GM19467 (cell line): ENCODE results near the gene DLG2.
A peak's percentile ranks its signal among the peaks of the same experiment; 100 is the strongest.

Experiments
- ATAC-seq: cut with Tn5 transposase; IDR thresholded peaks from one replicate; pipeline ENCODE4 v1.9.1; 2021; ENCODE audit warnings: mild to moderate bottlenecking, moderate library complexity; ENCODE audit not compliant: unreplicated experiment

DLG2 gene

GRCh38 chr11:83990160-83990733 is 1636.9 kb downstream of the DLG2 start:
- no peak for ATAC-seq

DNA sequence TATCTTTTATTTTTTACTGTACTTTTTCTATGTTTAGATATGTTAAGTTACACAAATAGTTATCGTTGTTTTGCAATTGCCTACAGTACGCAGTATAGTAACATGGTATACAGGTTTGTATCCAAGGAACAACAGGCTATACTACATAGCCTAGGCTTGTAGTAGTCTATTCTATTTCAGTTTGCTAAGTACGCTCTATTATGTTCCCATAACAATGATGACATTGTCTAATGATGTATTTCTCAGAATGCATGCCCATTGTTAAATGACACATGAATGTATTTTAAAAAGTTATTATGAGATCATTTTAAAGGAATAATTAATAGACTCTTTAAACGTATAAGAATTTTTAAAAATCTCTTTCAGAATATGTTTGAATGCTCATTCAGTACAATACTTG is 1644.3 kb downstream of the DLG2 start:
- no peak for ATAC-seq

- no peak for ATAC-seq
Observed at GRCh38 chr11:83979593-83979992, 1647.6 kb downstream of the DLG2 start.

DNA sequence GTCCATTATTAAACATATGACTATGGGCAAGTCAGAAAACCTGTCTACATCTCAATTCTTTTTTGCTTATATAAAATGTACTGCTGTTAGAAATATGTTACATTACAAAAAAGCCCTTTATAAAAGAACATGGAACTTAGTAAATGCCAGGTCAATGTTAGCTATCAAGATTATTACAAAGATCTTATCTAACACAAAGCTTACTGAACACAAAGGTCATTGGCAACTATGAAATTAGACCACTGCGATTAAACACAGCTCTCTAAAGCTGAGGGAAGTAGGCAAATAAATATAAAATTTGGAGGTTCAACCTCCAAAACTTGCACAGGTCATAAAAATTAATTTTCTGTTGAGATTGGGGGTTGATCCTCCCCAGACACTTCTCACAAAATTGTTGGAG is 1648.2 kb downstream of the DLG2 start:
- no peak for ATAC-seq

GRCh38 chr11:83976086-83976485 is 1651.1 kb downstream of the DLG2 start:
- ATAC-seq, result no peak

DNA sequence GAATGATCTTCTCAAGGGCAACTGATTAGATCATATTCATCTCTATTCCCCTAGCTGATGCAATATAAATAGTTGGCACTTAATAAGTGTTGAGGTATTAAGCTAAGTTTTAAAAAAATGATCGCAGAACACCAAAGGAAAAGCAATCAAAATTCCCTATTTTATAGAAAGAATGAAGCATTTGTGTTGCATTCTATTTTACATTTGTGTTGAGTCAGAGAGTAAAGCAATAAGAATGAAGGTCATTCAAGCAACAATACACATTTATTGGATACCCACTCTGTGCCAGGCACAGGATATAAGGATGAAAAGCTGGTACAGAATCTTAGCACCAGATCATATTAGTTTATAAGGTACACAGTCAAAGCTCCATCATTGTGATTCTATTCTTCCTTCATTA is 1654.6 kb downstream of the DLG2 start:
- no peak for ATAC-seq

DNA sequence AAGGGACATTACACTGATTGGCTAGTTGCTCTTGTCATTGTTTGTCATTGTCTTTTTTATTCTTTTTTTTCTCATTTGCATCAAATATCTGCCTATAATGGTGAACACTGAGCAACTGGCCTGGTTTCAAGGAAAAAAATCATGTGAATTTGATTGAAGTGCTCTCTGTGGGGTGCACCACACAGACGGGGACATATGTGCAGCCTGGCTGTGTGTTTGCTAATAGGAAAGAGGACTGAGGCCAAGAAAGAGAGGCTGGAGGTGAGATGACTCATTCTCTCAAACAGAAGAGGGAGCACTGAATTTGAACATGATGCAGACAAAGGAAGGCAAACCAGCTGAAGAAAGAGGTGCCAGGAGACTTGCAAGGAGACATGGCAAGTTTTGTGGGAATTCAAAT is 1656.1 kb downstream of the DLG2 start:
- no peak for ATAC-seq

GRCh38 chr11:83970061-83970671 is 1657.0 kb downstream of the DLG2 start:
- ATAC-seq, result peak; percentile 61

DNA sequence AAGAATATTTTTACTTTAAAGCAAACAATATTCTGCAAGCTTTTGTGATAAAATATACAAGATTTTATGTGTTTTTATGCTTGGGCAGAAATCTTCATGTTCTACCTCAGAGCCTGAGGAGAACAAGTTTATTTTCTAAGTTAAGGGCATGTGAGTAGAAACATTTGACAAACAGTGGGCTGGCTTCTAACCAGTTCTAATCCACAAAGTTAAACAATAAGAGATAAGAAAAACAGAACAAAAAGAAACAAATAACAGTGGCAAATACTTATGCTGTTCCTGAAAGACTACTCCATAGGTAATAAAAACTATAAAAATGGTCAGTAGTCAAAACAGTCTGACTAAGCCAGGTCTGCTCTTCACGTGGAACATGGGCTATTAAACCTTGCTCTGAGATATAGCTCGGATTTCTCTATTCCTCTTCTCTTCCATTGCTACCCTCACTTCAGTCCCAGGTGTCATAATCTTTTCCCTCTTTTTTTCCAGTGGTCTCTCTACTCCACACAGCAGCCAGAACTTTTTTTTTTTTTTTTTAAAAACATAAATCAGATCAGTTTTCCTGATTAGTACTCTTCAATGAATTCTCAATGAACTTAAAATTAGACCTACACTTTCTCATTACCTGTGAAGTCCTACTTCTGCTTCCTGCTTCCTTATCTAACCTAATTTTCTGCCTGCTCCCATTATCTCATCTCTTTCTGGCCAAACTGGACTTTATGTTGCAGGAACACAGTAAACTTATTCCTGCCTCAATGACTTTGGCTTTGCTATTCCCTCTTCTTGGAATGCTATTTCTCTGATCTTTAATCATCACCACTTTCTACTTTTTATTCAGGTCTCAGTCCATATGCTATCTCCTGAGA is 1669.9 kb downstream of the DLG2 start:
- no peak for ATAC-seq

DNA sequence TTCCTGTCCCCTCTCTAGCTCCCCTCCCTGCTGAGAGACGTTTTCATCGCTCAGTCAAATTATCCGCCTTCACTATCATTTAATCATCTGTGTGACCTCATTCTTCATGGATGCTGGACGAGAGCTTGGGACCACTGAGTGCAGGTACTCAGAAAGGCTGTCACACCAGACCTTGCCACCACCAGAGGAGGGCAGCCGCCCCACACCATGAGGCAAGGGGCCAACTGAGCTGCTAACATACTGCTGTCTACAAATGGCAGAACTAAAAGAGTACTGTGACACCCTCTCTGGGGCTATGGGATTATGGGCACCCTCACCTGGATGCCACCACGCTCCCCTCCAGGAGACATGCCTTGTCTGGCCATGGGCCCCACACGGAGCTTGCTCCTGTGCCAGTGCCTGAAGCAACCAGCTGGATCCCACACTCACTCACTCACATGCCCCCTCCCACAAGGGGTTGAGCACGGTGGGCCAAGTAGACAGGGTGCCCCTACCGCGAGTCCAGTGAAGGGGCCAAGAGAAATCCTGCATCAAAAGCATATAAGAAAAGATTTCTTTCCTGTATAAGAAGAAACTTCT is 1670.9 kb downstream of the DLG2 start:
- ATAC-seq, result no peak

- ATAC-seq, result no peak
Observed at GRCh38 chr11:83954780-83955179, 1672.4 kb downstream of the DLG2 start.

DNA sequence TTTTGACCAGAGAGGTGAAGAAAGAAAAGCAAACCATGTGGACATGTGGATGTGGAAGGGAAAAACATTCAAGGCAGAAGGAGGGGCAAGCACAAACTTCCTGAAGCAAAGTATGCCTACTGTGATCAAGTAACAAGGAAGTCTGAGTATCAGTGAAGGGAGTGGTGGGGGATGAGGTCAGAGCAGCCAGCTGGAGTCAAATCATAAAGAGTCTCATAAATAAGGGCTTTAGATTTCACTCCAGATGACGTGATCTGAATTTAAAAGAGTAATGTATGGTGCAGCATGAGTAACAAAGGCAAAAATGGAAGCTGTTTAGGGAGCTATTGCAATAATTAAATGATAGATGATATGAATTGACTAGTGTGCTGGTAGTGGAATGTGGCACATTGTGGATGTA is 1675.6 kb downstream of the DLG2 start:
- no peak for ATAC-seq

GRCh38 chr11:83948200-83948599 is 1678.9 kb downstream of the DLG2 start:
- no peak for ATAC-seq

DNA sequence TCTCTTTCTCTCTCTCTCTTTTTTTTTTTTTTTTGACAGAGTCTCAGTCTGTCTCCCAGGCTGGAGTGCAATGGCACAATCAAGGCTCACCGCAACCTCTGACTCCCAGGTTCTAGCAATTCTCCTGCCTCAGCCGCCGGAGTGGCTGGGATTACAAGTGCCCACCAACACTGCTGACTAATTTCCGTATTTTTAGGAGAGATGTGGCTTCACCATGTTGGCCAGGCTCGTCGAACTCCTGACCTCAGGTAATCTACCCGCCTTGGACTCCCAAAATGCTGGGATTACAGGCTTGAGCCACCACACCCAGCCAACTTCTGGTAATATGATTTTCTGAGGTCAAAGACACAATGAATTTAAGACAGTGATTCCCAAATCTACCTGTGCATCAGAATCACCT is 1681.2 kb downstream of the DLG2 start:
- ATAC-seq, result no peak

GRCh38 chr11:83941050-83941449 is 1686.1 kb downstream of the DLG2 start:
- ATAC-seq, result no peak

GRCh38 chr11:83938148-83938547 is 1689.0 kb downstream of the DLG2 start:
- ATAC-seq, result no peak

DNA sequence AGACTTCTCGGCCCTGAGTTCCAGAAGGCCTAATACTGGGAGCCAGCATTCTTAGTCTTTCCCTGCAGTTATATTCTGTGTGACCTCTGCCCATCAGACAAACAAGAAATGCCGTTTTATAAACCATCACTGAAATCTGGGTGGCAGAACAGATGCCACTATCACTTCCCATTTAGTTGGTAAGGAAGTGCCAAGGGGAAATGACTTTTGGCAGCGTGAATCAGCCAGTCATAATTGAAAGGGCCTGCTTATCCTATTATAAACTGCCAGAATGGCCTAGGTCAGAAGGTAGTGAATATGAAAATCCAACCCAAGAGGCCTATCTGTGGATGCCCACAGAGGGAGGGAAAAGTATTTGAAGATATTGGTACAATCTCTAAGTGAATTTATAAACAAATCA is 1694.1 kb downstream of the DLG2 start:
- no peak for ATAC-seq

DNA sequence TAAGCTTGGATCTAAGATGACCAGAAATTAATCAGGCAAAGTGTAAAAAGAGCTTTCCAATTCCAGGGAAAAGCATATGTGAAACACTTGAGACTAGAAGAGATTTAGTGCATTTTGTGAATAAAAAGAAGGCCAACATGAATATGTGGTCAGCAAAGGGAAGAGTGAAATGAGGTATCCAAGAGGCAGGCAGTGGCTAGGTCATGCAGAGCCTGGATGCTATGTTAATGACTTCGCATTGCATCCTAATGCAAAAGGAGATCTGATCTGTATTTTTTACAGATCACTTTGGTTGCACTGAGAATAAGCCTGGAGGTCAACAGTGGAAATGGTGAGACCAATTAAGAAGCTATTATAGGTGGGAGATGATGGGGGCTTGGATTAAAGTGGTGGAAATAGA is 1699.7 kb downstream of the DLG2 start:
- no peak for ATAC-seq

DNA sequence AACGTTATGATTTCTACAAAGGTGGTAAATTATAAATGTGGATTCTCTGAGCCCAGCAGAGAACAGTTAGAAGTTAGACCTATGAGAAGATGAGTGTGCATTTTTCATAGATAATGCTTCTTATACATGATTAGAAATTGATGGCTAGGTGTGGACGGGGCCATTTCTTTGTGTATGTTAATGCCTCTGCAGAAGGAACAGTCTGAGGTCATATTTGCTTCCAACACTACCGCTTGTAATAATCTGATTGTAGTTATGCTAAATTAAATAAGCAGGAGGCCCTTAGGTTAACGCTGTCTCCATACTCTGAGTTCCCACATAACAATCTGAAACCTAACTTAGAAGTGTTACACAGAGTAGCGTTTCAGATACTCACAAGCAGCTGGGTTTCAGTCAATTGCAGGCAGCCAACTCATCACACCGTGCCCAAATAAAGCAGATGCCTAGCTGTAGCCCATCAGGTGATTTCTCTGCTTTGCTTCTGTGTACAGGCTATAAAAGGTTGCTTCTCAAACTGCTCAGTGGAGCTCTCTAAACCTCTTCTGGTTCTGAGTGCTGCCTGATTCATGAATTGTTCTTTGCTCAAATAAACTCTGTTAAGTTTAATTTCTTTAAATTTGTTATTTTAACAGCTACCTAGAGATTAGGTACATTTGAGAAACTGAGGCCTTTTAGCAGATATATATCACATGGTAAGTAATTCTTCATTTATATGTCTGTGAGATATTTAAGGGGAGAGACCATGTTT is 1702.2 kb downstream of the DLG2 start:
- no peak for ATAC-seq

DNA sequence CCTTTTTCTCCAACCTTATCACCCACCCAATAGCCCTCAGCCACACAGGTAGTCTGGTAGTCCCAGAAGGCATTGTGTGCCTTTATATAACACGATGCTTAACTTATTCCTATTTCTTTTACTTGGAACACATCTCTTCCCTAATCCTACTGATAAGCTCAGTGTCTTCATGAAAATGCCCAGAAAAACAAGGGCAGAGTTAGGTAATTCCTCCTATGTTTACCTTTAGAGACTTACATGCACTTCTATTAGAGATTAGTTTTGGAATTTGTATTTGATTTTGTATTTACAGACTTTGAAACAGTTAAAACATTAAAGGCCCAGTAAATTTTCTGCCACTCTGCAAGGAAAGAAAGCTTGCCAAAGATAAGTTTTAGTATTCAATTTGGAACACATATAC is 1703.2 kb downstream of the DLG2 start:
- no peak for ATAC-seq

GRCh38 chr11:83922953-83923352 is 1704.2 kb downstream of the DLG2 start:
- ATAC-seq, result no peak
